ENCODE data around the gene PCDH15. TPM values are rescaled to one million over a fixed set of nuclear protein-coding genes. Genes with fewer than 3 reads are reported as not detected.

PCDH15 gene
- total RNA-seq, 4 donors from 2014 or later: not detected

DNA sequence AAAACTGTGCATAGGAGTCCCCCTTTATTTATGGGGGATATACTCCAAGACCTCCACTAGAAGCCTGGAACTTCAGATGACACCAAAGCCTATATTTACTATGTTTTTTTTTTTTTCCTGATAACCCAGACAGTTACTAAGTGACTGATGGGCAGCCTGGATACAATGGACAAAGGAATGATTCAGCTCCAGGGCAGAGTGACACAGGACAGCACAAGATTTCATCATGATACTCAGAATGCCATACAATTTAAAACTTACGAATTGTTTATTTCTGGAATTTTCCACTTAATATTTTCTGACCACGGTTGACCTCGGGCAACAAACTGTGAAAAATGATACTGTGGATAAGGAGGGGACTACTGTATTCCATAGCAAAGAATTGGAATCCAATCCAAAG lies 843.6 kb downstream of the PCDH15 start:
- Histone ChIP-seq H3K27me3 (no peaks in the 10 kb centered on the region), H3K9me3 (no peaks in the 10 kb centered on the region), H3K4me3 (no peak overlapping the region), H3K4me1 (no peaks in the 10 kb centered on the region), H3K27ac (no peak overlapping the region), H3K36me3 (no peaks in the 10 kb centered on the region)
- TF ChIP-seq CTCF (IDR thresholded peaks at IDR 0.05 in 4 of 5, conservative IDR thresholded peaks at IDR 0.05 in 1 of 5) (no peak), POLR2A (IDR thresholded peaks at IDR 0.05) (no peak)
- ATAC-seq (no peak), DNase-seq (no peak)
- intact Hi-C loops (cut with DNase I; ENCODE audit: low total_unique reads) (no loop called here), in situ Hi-C loops (cut with MboI; ENCODE audit: low sequenced_read_pairs in 4 of 4) (no loop called here)

- no peak overlapping the region for H3K4me3 ChIP-seq
- no peak for TF ChIP-seq POLR2A (IDR thresholded peaks at IDR 0.05)
- no peak for TF ChIP-seq CTCF (IDR thresholded peaks at IDR 0.05 in 4 of 5, conservative IDR thresholded peaks at IDR 0.05 in 1 of 5)
- no peaks in the 10 kb centered on the region for H3K27me3 ChIP-seq
- ATAC-seq (no peak), DNase-seq (no peak)
- H3K9me3 ChIP-seq: no peaks in the 10 kb centered on the region
- intact Hi-C loops (cut with DNase I; ENCODE audit: low total_unique reads) (no loop called here), in situ Hi-C loops (cut with MboI; ENCODE audit: low sequenced_read_pairs in 4 of 4) (no loop called here)
- no peaks in the 10 kb centered on the region for H3K36me3 ChIP-seq
- H3K27ac ChIP-seq: no peak overlapping the region
- H3K4me1 ChIP-seq: no peaks in the 10 kb centered on the region
Measured at GRCh38 chr10:53955091-53955490, 845.9 kb downstream of the PCDH15 start.

- in situ Hi-C loops (cut with MboI; ENCODE audit: low sequenced_read_pairs in 4 of 4) (no loop called here), intact Hi-C loops (cut with DNase I; ENCODE audit: low total_unique reads) (no loop called here)
- H3K36me3 ChIP-seq: no peaks in the 10 kb centered on the region
- no peak for DNase-seq
- no peaks in the 10 kb centered on the region for H3K4me1 ChIP-seq
- no peak overlapping the region for H3K4me3 ChIP-seq
- no peak overlapping the region for H3K27ac ChIP-seq
- TF ChIP-seq CTCF (IDR thresholded peaks at IDR 0.05 in 4 of 5, conservative IDR thresholded peaks at IDR 0.05 in 1 of 5): no peak
- TF ChIP-seq POLR2A (IDR thresholded peaks at IDR 0.05): no peak
- no peaks in the 10 kb centered on the region for H3K9me3 ChIP-seq
- H3K27me3 ChIP-seq: no peaks in the 10 kb centered on the region
- no peak for ATAC-seq
Measured at GRCh38 chr10:53952698-53953630, 848.1 kb downstream of the PCDH15 start.

DNA sequence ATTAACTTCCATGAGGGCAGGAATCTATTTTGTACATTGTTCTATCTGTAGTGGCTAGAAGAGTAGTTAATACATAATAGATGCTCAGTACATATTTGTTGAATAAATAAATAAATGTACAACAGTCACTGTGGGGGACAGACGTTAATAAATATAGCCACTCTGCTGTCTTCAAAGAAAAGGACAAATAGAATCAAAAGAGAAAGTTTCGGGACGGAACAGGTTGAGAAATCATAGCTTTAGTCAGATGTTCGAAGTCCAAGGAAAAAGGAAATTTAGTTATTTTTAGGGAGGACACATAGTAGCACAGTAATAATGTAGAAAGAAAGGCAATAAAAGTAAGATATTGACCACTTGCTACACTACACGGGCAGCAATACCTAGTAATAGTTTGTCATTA lies 861.4 kb downstream of the PCDH15 start:
- in situ Hi-C loops (cut with MboI; ENCODE audit: low sequenced_read_pairs in 4 of 4): no loop called here
- H3K27me3 ChIP-seq: no peaks in the 10 kb centered on the region
- H3K36me3 ChIP-seq: no peaks in the 10 kb centered on the region
- TF ChIP-seq CTCF (IDR thresholded peaks at IDR 0.05 in 4 of 5, conservative IDR thresholded peaks at IDR 0.05 in 1 of 5) (no peak), POLR2A (IDR thresholded peaks at IDR 0.05) (no peak)
- H3K9me3 ChIP-seq: no peaks in the 10 kb centered on the region
- intact Hi-C loops (cut with DNase I; ENCODE audit: low total_unique reads): no loop called here
- no peaks in the 10 kb centered on the region for H3K4me1 ChIP-seq
- DNase-seq (no peak), ATAC-seq (no peak)
- H3K4me3 ChIP-seq: no peak overlapping the region
- H3K27ac ChIP-seq: no peak overlapping the region
